ENCODE data around the gene TLE1.
"Not testable (repeated sequence)": the region's sequence is repeated elsewhere in the genome, so short reads cannot be mapped to it uniquely, and the experiment has no call there.

Gene TLE1

GRCh38 chr9:81693671-81694378 is 4.5 kb upstream of the TLE1 start:
- no peak overlapping the region for H3K4me3 ChIP-seq (ENCODE audit: low read length)
- TF ChIP-seq CTCF (conservative IDR thresholded peaks at IDR 0.05; ENCODE audit: low read depth, low read length), result no peak
- no peak for DNase-seq (ENCODE audit: low read depth)

- DNase-seq (ENCODE audit: low read depth), result no peak
- peak overlapping the region; percentile 56 for H3K4me3 ChIP-seq (ENCODE audit: low read length)
- TF ChIP-seq CTCF (conservative IDR thresholded peaks at IDR 0.05; ENCODE audit: low read depth, low read length), result no peak
These were observed 1.0 kb upstream of the TLE1 start for GRCh38 chr9:81690251-81690851.

GRCh38 chr9:81689093-81689342 is 329 bp downstream of the TLE1 start:
- not testable (repeated sequence) for DNase-seq (ENCODE audit: low read depth)
- peak overlapping the region; percentile 95 for H3K4me3 ChIP-seq (ENCODE audit: low read length)

GRCh38 chr9:81688262-81689092 is 870 bp downstream of the TLE1 start:
- DNase-seq (ENCODE audit: low read depth), result not testable (repeated sequence)
- H3K4me3 ChIP-seq (ENCODE audit: low read length), result peak overlapping the region; percentile 95

- DNase-seq (ENCODE audit: low read depth), result no peak
- H3K4me3 ChIP-seq (ENCODE audit: low read length), result peak overlapping the region; percentile 95
- no peak for TF ChIP-seq CTCF (conservative IDR thresholded peaks at IDR 0.05; ENCODE audit: low read depth, low read length)
These were observed 1.7 kb downstream of the TLE1 start for GRCh38 chr9:81687521-81688261.

GRCh38 chr9:81686614-81687520 is 2.5 kb downstream of the TLE1 start:
- peak overlapping the region; percentile 95 for H3K4me3 ChIP-seq (ENCODE audit: low read length)
- peak; percentile 46 for DNase-seq (ENCODE audit: low read depth)
- peak; percentile 57 for TF ChIP-seq CTCF (conservative IDR thresholded peaks at IDR 0.05; ENCODE audit: low read depth, low read length)

GRCh38 chr9:81685763-81686613 is 3.4 kb downstream of the TLE1 start:
- no peak for DNase-seq (ENCODE audit: low read depth)
- peak overlapping the region; percentile 95 for H3K4me3 ChIP-seq (ENCODE audit: low read length)
- peak; percentile 26 for TF ChIP-seq CTCF (conservative IDR thresholded peaks at IDR 0.05; ENCODE audit: low read depth, low read length)
